NCI-H510A treated with DMSO at 0.1 percent for 48 hours (cell line): ENCODE results near the gene CCDC86.
"Not testable (repeated sequence)": the region's sequence is repeated elsewhere in the genome, so short reads cannot be mapped to it uniquely, and the experiment has no call there.

Experiments used
- DNase-seq: peaks from one replicate; lab custom pipeline; 2025; lab: John Stamatoyannopoulos, UW

CCDC86 gene, protein sequence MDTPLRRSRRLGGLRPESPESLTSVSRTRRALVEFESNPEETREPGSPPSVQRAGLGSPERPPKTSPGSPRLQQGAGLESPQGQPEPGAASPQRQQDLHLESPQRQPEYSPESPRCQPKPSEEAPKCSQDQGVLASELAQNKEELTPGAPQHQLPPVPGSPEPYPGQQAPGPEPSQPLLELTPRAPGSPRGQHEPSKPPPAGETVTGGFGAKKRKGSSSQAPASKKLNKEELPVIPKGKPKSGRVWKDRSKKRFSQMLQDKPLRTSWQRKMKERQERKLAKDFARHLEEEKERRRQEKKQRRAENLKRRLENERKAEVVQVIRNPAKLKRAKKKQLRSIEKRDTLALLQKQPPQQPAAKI

DNA sequence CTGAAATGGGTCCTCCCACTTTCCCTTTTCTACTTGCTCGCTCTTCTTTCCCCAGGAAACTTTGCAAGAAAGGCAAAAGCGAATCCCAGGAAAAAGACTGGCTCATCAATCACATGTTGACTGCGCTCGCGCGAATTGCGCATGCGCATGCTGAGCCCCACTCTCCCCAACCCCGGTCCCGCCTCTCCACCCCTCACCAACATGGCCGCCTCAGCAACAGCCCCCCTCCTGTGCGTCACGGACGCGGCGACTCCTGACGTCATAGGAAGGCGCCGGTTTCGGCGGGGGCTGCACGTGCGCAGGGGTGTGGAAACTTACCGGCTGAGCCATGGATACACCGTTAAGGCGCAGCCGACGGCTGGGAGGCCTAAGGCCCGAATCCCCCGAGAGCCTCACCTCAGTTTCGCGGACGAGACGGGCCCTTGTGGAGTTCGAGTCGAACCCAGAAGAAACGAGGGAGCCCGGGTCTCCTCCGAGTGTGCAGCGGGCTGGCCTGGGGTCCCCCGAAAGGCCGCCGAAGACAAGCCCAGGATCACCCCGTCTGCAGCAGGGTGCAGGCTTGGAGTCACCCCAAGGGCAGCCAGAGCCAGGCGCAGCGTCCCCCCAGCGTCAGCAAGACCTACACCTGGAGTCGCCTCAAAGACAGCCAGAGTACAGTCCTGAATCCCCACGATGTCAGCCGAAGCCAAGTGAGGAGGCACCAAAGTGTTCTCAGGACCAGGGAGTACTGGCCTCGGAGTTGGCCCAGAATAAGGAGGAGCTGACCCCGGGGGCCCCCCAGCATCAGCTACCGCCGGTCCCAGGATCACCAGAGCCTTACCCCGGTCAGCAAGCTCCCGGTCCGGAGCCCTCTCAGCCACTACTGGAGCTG, at the start of gene CCDC86:
Gene CCDC86 (plus strand): TSS at position 317 of the 871 bp plus-strand sequence. CDS start 12 bp downstream, at position 329.
- peak; percentile 94 for DNase-seq

DNA sequence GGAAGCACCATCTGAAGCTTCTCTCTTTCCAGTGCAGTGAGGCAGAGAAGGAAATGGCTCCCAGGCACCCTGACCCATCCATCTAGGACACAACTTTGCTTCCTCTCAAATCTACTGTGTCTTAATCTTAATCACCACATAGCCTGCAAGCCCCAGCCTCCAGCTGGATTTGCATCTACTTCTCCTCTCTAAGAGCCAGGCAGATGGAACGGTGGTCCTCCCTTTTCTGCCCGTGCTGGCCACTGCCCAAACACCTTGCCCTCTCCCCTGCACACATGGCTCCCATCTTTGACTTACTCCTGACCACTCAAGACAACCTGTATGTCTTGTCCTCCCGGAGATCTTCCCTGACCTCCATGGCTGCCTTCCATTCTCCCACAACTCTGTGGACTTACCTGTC, 49.4 kb upstream of the CCDC86 start:
- no peak for DNase-seq

DNA sequence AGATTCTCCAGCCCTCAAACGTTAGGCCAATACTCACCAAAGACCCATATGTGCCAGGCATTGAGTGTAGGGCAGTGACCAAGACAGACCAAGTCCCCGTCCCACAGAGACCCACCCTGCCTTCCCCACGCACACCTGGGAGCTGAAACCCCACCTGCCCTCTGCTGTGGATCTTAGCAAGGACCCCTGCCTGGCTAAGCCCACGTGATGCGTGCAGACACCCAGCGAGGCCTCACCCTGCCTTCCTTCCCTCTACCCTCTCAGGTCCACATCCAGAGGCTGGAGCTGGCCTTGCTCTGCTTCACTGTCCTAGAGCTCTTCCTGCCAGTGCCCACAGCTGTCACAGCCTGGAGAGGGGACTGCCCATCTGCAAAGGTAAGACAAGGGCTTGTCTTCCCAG, 46.6 kb upstream of the CCDC86 start:
- DNase-seq: no peak

DNA sequence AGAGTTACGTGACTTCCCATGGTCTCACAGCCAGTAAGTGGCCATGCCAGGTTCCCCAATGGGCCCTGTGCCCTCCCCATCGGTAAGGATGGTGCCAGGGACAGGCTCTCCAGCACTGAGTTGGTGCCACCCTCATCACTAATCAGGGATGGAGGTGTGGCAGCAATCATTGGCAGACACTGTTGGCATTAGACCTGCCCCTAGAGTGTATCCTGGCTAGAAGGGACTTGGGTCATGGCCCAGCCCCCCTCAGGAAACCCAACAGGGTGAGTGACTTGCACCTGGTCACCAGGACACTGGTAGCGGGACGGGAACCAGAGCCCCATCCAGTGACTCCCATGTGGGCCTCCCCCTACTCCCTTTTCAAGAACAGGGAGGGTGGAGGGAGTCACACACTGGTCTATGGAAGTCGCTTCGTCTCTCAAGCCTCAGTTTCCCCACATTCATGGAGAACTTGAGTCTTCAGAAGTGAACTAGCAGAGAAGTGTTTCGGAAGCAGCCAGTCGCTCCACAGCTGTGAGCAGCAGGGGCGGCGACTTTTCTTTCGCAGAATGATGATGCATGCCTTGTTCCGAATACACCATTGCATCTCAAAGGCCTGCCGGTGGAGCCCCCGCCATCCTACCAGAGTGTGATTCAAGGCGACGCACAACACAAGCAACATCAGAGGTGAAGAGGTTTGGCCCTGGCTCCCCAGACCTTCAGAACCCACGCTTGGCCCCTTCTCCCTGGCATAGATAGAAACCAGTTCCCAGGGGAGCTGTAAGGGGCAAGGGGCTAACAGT, 43.9 kb upstream of the CCDC86 start:
- DNase-seq: no peak

DNA sequence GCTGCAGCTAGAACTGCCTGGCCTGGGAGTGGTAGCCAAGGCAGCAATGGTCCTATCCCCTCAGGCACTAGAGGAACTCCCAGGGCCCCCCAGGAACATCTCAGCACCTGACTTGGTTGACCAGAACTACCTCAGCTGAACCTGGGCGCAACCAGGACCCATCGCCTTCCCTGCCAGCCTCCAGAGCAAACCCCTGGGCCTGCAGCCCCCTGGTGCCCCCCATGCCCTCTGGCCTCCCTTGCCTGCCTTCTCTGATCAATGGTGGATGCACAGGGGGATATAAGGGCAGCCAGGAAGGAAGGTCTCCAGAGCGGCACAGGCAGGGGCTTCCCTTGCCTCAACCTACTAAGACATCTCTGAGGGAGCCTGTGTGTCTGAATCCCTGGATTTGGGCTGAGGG, 43.3 kb upstream of the CCDC86 start:
- no peak for DNase-seq

- no peak for DNase-seq
These were observed 40.7 kb upstream of the CCDC86 start for GRCh38 chr11:60801194-60801593.

GRCh38 chr11:60803273-60803936, 38.5 kb upstream of the CCDC86 start:
- no peak for DNase-seq

- no peak for DNase-seq
These were observed 32.7 kb upstream of the CCDC86 start for GRCh38 chr11:60809249-60809648.

DNA sequence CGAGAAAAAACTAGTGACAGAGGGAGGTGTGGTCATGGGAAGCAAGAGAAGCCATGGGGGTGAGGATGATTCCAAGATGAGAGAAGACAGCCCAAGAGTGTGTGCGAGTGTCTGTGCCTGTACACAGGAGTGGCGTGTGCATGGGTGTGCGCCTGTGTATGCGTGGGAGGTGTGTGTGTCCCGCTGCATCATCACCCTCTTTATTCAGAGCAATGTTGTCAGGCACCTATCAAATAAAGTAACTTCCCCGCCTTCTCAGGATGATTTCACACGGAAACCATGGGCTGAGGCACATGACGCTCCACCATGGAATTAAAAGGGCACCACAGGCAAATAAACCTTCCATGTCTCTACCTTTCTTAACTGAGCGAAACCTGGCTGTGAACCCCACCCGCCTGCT, 32.2 kb upstream of the CCDC86 start:
- no peak for DNase-seq

- DNase-seq: no peak
These were observed 31.8 kb upstream of the CCDC86 start for GRCh38 chr11:60810151-60810550.

DNA sequence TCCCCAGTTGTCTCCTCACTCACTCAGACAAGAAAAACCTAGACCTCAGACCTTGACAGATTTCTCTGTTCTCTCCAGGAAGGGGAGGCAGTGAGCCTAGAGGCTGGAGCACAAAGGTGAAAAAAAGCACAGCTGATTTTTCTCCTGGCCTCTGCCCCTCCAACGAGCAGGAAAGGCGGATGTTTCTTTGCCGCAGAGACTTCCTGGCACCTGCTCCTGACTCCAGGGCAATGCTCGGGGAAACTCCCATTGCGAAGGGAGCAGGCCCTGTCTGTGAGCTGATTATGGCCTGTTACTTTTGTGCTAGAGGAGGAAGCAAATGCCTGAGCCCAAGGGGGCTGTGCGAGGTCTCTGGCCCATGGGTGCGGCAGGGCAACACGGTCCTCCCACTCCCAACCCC, 31.3 kb upstream of the CCDC86 start:
- no peak for DNase-seq

DNA sequence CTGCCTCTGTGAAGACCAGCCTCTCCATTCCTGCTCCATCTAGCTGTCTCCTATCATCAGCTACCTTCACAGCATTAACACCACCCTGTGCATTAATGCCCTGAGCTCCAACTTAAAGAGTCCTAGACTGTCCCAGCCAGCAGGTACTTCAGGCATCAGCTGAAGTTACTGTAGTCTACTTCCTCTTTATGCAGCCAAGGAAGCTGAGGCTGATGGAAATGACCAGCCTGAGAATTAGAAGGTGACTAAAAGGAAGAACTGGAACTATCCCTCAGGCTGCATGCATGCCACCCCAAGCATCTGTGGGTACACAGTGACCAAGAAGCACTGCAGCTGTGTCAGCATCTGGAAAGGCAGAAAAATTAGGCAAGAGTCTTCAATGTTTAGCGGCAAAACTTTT, 28.6 kb upstream of the CCDC86 start:
- DNase-seq: no peak

DNA sequence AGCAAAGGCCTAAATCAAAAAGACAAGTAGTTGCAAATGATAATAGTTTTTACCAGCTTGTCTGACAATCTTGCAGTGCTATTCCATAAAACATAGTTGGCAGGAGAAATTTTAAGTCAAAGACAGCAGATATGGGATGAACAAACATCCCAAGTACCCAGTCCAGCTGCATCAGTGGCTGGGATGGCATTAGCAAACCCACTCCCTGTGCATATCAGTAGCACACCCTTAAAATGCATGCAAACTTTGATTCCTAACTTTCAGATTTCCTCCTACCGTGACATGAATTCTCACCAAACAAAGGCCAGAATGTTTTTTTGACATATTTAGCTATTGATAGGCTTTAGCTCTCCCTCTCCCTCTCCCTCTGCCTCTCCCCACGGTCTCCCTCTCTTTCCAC, 27.8 kb upstream of the CCDC86 start:
- DNase-seq: no peak

- DNase-seq: no peak
These were observed 25.2 kb upstream of the CCDC86 start for GRCh38 chr11:60816590-60817157.

- no peak for DNase-seq
These were observed 23.9 kb upstream of the CCDC86 start for GRCh38 chr11:60818057-60818456.

- no peak for DNase-seq
These were observed 19.9 kb upstream of the CCDC86 start for GRCh38 chr11:60821827-60822599.

- DNase-seq: not testable (repeated sequence)
These were observed 18.1 kb upstream of the CCDC86 start for GRCh38 chr11:60823745-60824306.

DNA sequence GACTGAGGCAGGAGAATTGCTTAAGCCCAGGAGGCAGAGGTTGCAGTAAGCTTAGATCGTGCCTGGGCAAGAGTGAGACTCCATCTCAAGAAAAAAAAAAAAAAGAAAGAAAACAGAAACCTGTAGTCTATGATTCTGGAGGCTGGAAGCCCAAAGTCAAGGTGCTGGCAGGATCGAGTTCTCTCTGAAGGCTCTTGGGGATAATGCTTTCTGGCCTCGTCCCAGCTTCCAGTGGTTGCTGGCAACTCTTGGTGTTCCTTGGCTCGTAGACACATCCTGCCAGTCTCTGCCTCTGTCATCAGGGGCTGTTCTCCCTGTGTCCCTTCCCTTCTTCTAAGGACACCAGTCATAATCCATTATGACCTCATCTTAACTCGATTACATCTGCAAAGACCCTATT, 16.8 kb upstream of the CCDC86 start:
- no peak for DNase-seq

DNA sequence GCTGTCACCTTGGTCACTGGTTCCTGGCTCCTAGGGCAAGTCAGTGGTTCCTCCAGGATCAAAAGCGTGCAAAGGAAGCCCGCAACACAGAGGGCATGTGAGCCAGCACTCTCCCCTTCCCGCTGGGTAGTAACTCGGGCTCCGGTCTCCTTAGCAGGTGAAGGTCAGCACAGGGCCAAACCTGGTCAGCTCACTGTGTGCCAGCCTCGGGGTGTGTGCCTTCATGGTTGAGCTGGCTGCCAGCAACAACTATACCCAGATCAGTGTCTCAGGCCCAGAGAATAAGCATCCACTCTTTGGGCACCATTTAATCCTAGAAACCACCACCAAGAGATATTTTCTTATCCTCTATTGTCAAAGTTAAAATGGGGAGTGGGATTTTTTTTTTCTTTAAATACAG, 16.1 kb upstream of the CCDC86 start:
- DNase-seq: no peak

DNA sequence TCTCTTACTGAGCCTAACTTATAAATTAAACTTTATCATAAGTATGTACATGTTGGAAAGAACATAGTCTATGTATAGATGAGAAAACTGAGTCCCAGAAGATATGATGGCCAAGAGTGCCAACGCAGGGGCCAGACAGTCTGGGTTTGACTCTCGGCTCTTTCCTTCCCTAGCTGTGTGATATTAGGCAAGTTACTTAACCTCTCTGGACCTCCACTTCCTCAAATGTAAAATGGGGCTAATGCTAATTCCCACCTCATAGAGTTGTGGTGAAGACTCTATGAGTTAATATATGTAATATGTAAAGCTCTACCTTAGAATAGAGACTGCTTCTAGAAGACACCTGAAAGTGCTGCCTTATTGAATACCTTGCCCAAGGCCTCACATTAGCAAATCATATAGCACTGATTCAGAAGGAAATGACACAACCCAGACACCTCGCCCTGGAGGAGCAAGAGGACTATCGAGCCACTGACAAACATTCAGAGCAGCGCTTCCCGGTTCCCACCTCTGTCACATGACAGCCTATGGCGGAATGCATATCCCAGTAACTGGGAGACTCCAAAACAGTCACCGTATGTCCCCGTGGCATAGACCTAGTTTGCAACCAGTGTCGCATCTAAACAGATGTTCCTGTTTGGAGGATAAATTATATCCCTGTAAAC, 11.3 kb upstream of the CCDC86 start:
- no peak for DNase-seq
